ENCODE measurements around the gene TYSND1. TPM values are rescaled to one million over a fixed set of nuclear protein-coding genes. Genes with fewer than 3 reads are reported as not detected.
A peak's percentile ranks its signal among the peaks of the same experiment; 100 is the strongest.
"Not testable (repeated sequence)": the region's sequence is repeated elsewhere in the genome, so short reads cannot be mapped to it uniquely, and the experiment has no call there.

TYSND1 gene
- total RNA-seq, 2 donors from 2014 or later: 5.3 to 6.3 TPM

DNA sequence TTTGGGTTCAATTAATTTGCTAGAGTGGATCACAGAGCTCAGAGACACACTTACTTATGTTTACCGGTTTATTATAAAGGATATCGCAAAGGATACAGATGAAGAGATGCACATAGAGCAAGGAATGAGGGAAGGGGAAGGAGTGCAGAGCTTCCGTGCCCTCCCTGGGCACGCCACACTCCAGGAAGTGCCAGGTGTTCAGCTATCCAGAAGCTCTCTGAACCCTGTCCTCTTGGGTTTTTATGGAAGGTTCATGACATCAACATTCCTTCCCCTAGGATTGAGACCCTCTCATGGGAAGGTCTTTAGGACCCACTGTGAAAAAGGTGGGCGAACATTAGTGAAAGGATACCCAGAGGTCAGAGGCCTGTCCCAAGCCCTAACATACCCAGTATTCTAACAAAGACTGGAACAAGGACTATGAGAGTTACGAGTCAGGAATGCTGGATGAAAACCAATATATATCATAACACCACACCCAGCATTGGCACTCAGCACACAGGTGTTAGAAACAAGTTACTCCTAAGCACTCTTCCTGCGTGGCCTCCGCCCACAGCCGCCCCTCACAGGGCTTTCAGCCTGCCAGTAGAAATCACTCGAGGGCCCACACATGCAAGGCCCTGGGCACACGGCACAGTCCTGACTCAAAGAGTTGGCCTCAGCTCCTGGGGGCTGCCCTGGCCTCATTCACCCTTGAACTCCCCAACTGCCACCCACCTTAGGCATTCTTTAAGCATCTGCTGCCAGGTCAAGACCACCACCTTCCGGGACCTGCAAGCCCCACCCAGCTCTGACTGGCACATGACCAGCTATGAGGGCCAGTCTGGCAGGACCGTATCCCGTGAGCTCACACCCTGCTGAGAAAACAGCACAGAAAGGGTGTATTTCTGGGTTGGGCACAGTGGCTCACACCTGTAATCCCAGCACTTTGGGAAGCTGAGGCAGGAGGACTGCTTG is 8.3 kb downstream of the TYSND1 start:
- intact Hi-C loops (cut with DNase I): no loop called here
- no peak for DNase-seq (ENCODE audit: low spot score)

DNA sequence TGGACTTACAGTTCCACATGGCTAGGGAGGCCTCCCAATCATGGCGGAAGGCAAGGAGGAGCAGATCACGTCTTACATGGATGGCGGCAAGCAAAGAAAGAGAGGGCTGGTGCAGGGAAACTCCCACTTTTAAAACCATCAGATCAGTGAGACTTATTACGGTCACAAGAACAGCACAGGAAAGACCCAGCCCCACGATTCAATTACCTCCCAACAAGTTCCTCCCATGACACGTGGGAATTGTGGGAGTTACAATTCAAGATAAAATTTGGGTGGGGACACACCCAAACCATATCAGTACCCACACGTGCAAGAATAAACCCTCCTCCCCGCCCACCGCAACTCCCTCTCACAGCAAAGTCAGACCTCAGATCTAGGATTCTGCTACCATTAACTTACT is 9.4 kb downstream of the TYSND1 start:
- intact Hi-C loops (cut with DNase I): no loop called here
- no peak for DNase-seq (ENCODE audit: low spot score)

DNA sequence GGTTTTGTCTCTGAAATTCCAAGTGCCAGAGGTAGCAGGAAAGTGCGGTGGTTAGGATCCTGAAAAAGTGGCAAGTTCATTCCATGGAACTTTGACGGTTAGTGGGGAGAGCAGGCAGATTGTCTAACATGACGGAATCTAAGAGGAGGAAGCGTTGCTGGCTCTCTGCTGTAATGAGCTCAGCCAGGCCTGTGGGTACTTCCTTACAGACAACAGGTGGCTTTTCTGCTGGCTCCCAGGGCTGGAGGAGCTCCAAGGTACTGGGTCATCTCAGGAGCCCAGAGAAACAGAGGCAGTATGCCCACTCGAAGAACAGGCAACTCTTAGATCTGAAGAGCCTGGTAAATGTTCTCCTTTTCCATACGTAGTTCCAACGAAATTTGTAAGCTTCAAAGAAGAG is 10.8 kb downstream of the TYSND1 start:
- intact Hi-C loops (cut with DNase I): no loop called here
- no peak for DNase-seq (ENCODE audit: low spot score)

- DNase-seq (ENCODE audit: low spot score): no peak
- intact Hi-C loops (cut with DNase I): no loop called here
These were observed 11.5 kb downstream of the TYSND1 start for GRCh38 chr10:70135046-70135445.

DNA sequence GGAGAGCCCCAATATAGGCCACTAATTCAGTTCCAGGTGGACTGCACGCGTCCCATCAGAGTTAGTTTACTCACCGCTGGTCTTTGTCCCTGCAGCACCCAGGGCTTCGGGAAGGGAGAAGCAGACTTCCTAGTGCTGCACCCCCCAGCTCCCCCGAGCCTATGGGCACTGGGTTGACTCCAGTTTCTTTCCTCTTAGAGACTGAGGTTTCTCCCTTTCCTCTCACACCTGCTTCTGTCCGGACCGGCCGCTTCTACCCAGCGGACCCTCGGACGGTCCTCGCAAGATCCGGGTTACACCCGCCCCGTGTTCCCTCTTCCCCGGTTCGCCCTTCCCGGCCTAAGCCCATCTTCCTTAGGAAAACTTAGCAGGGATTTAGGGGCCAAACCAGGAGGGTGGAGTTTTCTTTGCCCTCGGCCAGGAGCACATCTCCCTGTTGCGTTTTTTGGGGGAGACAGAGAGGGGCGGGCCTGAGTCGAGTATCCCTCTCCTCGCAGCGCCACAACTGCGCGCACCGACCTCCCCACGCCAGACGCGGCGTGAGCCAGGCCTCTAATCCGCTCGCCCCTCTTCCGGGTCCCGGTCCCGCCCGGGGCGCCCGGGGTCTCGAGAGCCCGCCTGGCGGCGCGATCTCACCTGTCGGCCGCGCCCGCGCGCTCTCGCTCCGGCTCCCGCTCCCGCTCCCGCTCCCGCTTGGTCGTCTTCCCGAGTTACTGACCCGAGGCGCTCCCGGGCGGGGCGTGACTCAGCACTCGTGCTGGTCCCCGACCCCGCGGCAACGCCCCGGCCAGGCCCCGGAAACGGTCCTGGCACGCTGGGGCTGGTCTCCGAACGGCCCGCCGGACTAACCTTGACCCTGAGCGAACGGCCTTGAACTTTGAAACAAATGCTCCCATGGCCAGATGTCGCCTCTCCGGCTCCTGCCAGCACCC is 14.1 kb downstream of the TYSND1 start, which contains the start of gene AIFM2:
TSS of gene AIFM2 (minus strand) at position 728 of the 932 bp plus-strand sequence. CDS start 8,741 bp downstream, outside the sequence.
- intact Hi-C loops (cut with DNase I): no loop called here

DNA sequence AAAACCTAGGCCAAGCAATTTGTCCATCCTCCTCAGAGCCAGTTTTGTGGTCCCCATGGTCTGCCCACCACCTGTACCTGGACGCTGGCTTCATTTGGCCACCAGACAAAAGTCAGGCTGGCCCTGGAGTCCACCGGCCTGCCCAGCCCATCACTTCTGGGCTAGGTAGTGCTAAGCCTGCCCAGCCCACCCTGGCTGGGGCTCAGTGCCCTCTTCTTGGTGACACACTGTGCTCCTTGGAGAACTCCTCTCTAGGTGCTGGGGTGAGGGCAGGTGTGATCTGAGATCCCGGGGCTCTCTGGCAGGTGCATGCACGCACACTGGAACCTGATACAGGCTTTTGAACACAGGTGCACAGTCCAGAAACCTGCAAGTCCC is 15.0 kb downstream of the TYSND1 start:
- no peak for DNase-seq (ENCODE audit: low spot score)
- intact Hi-C loops (cut with DNase I): no loop called here

More for the DNA sequence above, 14.1 kb downstream of the TYSND1 start, which contains the start of gene AIFM2:
- DNase-seq (ENCODE audit: low spot score): peak; percentile 92

GRCh38 chr10:70130878-70131559 is 15.5 kb downstream of the TYSND1 start:
- intact Hi-C loops (cut with DNase I): no loop called here
- DNase-seq (ENCODE audit: low spot score): no peak

DNA sequence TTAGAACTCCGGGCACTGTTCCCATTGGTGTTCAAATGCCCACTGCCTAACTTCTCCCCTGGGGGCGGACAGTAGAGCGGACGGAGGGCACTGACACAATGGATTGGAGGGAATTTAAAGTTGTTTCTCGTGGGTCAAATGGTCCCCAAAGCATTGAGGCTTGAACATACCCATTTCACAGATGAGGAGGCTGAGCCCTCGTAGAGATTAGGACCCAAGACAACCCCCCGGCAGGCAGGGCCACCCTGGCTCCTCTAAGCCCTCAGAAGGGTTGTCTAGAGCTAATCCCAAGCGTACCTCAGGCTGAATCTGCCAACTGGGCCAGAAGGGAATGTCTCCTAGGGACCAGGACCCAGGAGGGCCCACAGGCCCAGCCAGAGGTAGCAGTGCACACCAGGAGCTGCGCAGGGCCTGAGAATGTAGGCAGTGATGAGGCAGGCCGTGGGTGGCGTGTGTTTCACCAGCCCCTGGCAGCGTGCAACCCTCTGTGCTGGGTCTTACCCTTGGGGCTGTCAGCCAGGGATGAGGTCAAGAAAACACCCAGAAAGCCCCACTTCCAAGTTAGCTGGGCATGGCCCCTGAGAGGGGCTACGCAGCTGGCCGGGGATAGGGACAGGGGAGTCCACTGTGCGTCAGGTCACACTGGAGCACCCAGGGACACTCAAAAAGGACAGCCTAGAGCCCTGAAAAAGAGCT is 19.7 kb downstream of the TYSND1 start:
- intact Hi-C loops (cut with DNase I): no loop called here
- DNase-seq (ENCODE audit: low spot score): no peak

DNA sequence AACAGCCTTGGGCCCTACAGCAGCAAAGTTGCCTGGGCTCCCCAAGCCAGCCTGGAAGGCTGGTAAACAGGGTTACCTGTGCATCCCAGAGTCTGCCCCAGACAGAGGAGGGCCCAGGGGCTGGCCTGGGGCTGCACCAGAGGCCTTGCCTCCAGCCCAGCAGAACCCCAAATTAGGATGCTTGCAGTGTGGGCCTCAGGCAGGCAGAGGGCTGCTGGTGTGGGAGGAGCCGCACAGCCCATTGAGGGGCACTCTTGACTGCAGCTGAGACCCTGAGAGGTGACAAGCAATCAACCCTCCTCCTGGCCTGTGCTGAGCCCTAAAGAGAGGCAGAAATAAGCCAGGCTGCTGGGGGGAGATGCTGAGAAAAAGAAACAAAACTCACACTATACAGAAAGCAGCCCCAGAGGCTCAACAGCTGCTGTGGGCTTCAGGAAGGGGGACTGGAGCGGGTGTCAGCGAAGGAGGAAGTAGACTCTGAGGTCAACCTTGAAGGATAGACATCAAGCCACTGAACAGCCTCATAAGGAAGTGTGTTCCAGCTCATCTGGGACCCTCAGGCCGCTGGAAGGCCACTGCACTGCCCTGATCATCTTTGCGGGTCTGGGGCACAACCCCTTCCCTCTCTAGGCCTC is 20.5 kb downstream of the TYSND1 start:
- peak; percentile 62 for DNase-seq (ENCODE audit: low spot score)
- intact Hi-C loops (cut with DNase I): no loop called here

- intact Hi-C loops (cut with DNase I): no loop called here
- DNase-seq (ENCODE audit: low spot score): no peak
These were observed 21.6 kb downstream of the TYSND1 start for GRCh38 chr10:70124918-70125317.

DNA sequence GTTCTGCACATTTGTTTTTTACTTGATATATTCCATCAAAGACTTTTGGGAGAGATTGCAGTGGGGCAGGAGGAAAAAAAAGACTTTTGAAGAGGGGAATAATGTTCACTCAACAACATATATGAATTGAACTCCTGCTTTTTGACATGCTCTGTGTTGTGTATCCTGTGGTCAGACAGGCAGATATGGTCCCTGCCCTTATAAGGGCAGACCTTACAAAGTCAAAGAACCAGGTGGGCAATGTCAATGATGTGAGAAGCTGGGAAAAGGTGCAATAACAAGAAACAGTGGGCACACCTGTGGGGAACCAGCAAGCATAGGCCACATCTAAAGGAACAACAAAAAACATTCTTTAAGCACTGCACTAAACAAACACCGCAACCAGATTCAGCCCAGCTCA is 22.1 kb downstream of the TYSND1 start:
- DNase-seq (ENCODE audit: low spot score): no peak
- intact Hi-C loops (cut with DNase I): no loop called here

DNA sequence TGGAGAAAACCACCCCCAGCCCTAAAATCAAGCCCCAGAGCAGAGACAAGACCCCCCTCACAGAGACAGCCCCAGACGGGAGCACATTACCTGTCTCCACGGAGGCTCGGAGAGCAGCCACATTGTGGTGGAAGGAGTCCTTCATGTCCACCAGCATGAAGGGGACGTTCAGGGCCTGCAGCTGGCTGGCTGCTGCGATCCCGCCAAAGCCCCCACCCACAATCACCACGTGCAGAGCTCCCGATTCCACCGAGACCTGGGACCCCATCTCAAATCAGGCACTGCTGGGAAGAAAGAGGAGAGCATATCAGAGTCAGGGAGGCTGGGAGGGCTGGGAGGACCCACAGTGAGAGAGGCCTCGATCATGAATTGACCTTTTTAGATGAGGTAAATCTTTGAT is 22.7 kb downstream of the TYSND1 start:
- DNase-seq (ENCODE audit: low spot score): no peak
- intact Hi-C loops (cut with DNase I): no loop called here

DNA sequence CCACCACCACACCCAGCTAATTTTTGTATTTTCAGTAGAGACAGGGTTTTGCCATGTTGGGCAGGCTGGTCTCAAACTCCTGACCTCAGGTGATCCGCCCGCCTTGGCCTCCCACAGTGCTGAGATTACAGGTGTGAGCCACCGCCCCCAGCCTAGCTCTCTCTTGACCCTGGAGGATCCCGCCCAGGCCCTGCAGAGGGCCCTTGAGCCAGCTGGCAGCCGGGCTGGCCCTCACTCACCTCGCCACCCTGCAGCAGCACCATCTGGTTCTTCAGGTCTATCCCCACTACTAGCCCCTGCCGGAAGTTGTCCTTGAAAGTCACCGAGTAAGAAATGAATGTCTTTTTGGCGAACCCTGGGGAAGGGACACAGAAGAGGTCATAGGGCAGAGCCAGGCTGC is 23.3 kb downstream of the TYSND1 start:
- intact Hi-C loops (cut with DNase I); DNase-seq (ENCODE audit: low spot score): not testable (repeated sequence)

- no peak for DNase-seq (ENCODE audit: low spot score)
- intact Hi-C loops (cut with DNase I): no loop called here
These were observed 23.8 kb downstream of the TYSND1 start for GRCh38 chr10:70122742-70123141.

DNA sequence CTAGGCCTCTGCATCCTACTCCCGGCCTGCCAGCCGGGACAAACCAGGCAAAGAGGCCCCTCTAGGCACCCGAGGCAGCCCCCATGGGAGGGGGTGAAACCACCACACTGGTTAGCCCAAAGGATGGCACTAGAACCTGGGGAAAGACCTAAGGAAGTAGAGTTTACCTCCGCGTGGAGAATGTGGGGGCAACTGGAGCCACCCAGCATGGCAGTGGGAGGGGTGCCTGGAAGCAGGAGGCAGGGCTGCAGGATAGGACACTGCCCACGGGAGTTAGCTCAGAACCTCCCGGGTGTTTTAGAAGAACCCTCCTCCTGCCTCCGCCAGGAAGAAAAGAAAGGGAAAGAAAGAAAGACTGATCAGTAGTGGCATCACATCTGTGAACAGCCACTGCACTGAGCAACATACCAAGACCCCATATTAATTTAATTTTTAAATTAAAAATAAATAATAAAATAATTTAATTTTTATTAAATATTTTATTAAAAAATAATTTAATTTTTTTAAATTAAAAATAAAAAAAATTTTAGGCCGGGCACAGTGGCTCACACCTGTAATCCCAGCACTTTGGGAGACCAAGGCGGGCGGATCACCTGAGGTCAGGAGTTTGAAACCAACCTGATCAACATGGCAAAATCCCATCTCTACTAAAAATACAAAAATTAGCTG is 25.1 kb downstream of the TYSND1 start:
- intact Hi-C loops (cut with DNase I): no loop called here

GRCh38 chr10:70120417-70120816 is 26.1 kb downstream of the TYSND1 start:
- DNase-seq (ENCODE audit: low spot score): no peak
- intact Hi-C loops (cut with DNase I): no loop called here

More for the DNA sequence above, 25.1 kb downstream of the TYSND1 start:
- DNase-seq (ENCODE audit: low spot score): no peak

GRCh38 chr10:70119623-70120022 is 26.9 kb downstream of the TYSND1 start:
- no peak for DNase-seq (ENCODE audit: low spot score)
- intact Hi-C loops (cut with DNase I): no loop called here

DNA sequence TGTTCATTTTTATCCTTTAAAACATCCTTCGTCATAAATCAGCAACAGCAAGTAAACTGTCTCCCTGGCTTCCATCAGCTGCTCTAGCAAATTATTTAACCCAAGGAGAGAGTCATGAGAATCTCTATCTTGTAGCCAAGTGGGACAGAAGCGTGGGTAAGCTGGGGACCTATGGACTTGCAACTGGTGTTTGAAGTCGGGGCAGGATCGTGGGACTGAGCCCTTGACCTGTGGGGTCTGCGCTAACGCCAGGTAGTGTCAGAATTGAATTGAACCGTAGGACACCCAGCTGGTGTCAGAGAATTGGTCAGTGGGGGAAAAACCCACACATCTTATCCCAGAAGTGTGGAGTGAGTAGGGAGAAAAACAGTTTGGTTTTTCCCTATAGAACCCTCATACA is 27.3 kb downstream of the TYSND1 start:
- intact Hi-C loops (cut with DNase I): no loop called here
- peak; percentile 69 for DNase-seq (ENCODE audit: low spot score)
